Keratinocyte (primary cell): ENCODE results near the gene GBGT1.

Source experiments
- EZH2 ChIP-seq: IDR thresholded peaks from one replicate; pipeline ENCODE4 v1.6.1; 2012; ENCODE audit warnings: inconsistent platforms, mild to moderate bottlenecking, low read length, moderate library complexity
- TF ChIP-seq, protein P1 (sequence below), 3 experiments: IDR thresholded peaks in 1 of 3; conservative IDR thresholded peaks in 1 of 3; optimal IDR thresholded peaks in 1 of 3; 2 replicates in 2 of 3; 3 replicates in 1 of 3; pipeline versions ENCODE3 to v1.5.1; 2011; ENCODE audit warnings: low read length in 3 of 3, mild to moderate bottlenecking in 3 of 3, moderate library complexity in 2 of 3, control low read depth in 1 of 3, inconsistent platforms in 1 of 3; ENCODE audit not compliant: insufficient read depth in 2 of 3; ENCODE audit errors: extremely low read depth in 1 of 3

DNA sequence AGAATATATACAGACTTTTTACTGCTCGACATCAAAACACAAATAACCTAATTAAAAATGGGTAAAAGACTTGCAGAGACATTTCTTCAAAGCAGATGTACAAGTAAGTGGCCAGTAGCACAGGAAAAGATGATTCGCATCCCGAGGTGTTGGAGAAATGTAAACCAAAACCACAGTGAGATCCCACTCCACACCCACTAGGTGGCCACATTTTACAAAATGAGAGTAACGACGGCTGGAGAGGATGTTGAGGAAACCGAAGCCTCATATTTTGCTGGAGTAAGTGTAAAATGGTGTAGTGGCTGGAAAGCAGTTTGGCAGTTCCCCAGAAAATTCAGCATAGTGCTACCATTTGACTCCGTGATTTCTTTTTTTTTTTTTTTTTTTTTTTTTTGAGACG lies 21.3 kb upstream of the GBGT1 start:
- TF ChIP-seq, protein P1, sequence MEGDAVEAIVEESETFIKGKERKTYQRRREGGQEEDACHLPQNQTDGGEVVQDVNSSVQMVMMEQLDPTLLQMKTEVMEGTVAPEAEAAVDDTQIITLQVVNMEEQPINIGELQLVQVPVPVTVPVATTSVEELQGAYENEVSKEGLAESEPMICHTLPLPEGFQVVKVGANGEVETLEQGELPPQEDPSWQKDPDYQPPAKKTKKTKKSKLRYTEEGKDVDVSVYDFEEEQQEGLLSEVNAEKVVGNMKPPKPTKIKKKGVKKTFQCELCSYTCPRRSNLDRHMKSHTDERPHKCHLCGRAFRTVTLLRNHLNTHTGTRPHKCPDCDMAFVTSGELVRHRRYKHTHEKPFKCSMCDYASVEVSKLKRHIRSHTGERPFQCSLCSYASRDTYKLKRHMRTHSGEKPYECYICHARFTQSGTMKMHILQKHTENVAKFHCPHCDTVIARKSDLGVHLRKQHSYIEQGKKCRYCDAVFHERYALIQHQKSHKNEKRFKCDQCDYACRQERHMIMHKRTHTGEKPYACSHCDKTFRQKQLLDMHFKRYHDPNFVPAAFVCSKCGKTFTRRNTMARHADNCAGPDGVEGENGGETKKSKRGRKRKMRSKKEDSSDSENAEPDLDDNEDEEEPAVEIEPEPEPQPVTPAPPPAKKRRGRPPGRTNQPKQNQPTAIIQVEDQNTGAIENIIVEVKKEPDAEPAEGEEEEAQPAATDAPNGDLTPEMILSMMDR (optimal IDR thresholded peaks at IDR 0.05 in 1 of 3, IDR thresholded peaks at IDR 0.05 in 1 of 3, conservative IDR thresholded peaks at IDR 0.05 in 1 of 3; ENCODE audit: extremely low read depth in 1 of 3, insufficient read depth in 2 of 3, low read length in 3 of 3), result peak; percentile 55 to 80 (median 71)
- no peak for TF ChIP-seq EZH2
